Suprapubic skin (tissue), 4 donors: Measurements from ENCODE around the gene CASD1.

Experiments used
- EP300 ChIP-seq: sonication (generic); formaldehyde crosslinking; IDR thresholded peaks from one replicate; pipeline ENCODE4 v1.6.1; 2017; ENCODE audit warnings: antibody characterized with exemption
- POLR2A ChIP-seq, 2 donors: fragments of 450-650 bp; IDR thresholded peaks; one replicate each; pipeline ENCODE4 v1.6.1; 2017; ENCODE audit warnings: antibody characterized with exemption in 2 of 2, mild to moderate bottlenecking in 2 of 2, moderate library complexity in 2 of 2
- POLR2AphosphoS5 ChIP-seq, 3 donors: sonication (generic); formaldehyde crosslinking; IDR thresholded peaks; one replicate each; pipeline ENCODE4 v1.6.1; 2017; ENCODE audit warnings: antibody characterized with exemption in 3 of 3
- TF ChIP-seq, protein P1 (sequence below), 2 donors: fragments of 200-600 bp in 1 of 2; fragments of 450-650 bp in 1 of 2; sonication (generic) in 1 of 2; IDR thresholded peaks; one replicate each; pipeline ENCODE4 v1.5.1; 2016 to 2019; ENCODE audit warnings: antibody characterized with exemption in 2 of 2, mild to moderate bottlenecking in 1 of 2, moderate library complexity in 1 of 2

DNA sequence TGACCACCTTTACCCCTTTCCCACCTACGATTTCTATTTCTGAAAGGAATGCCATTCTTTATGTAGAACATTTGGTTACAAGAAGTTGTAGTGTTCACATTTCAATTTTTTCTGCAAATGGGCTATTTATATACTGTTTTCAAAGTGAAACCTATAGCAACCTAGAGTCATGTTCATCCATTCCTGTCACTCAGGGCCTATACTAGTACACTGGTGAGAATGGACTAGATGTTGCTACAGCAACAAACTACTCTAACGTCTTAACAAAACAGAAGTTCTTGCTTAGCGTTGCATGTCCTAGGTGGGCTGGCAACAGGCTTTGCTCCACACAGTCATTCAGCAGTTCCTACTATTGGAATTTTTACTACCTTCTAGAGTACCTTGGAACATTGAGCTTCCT lies 16.3 kb downstream of the CASD1 start:
- no peak for TF ChIP-seq POLR2A (IDR thresholded peaks at IDR 0.05)
- TF ChIP-seq, protein P1, sequence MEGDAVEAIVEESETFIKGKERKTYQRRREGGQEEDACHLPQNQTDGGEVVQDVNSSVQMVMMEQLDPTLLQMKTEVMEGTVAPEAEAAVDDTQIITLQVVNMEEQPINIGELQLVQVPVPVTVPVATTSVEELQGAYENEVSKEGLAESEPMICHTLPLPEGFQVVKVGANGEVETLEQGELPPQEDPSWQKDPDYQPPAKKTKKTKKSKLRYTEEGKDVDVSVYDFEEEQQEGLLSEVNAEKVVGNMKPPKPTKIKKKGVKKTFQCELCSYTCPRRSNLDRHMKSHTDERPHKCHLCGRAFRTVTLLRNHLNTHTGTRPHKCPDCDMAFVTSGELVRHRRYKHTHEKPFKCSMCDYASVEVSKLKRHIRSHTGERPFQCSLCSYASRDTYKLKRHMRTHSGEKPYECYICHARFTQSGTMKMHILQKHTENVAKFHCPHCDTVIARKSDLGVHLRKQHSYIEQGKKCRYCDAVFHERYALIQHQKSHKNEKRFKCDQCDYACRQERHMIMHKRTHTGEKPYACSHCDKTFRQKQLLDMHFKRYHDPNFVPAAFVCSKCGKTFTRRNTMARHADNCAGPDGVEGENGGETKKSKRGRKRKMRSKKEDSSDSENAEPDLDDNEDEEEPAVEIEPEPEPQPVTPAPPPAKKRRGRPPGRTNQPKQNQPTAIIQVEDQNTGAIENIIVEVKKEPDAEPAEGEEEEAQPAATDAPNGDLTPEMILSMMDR (IDR thresholded peaks at IDR 0.05), result no peak
- no peak for TF ChIP-seq POLR2AphosphoS5 (IDR thresholded peaks at IDR 0.05)
- no peak for TF ChIP-seq EP300
